NCI-H2171 treated with DMSO at 0.1 percent for 48 hours (cell line): ENCODE results near the gene TOMM40.
A peak's percentile ranks its signal among the peaks of the same experiment; 100 is the strongest.

Experiments
- DNase-seq: peaks from one replicate; lab custom pipeline; 2025; lab: John Stamatoyannopoulos, UW

The TOMM40 gene

GRCh38 chr19:44927746-44928145 lies 36.7 kb downstream of the TOMM40 start:
- peak; percentile 19 for DNase-seq

GRCh38 chr19:44930088-44930487 lies 39.0 kb downstream of the TOMM40 start:
- DNase-seq: no peak

GRCh38 chr19:44931541-44931940 lies 40.5 kb downstream of the TOMM40 start:
- no peak for DNase-seq

GRCh38 chr19:44939668-44940067 lies 48.6 kb downstream of the TOMM40 start:
- no peak for DNase-seq

- no peak for DNase-seq
Measured at GRCh38 chr19:44942067-44942571, 51.1 kb downstream of the TOMM40 start, which contains the start of gene APOC4. Gene APOC4, plus strand, starts transcription at chr19:44942237. Its CDS starts 41 bp downstream, at chr19:44942278.

- no peak for DNase-seq
Measured at GRCh38 chr19:44943801-44944249, 52.8 kb downstream of the TOMM40 start.

- DNase-seq: no peak
Measured at GRCh38 chr19:44947041-44947581, 56.1 kb downstream of the TOMM40 start.

- DNase-seq: no peak
Measured at GRCh38 chr19:44948237-44948636, 57.2 kb downstream of the TOMM40 start.

GRCh38 chr19:44948763-44949374 lies 57.8 kb downstream of the TOMM40 start:
- peak; percentile 44 for DNase-seq

- DNase-seq: no peak
Measured at GRCh38 chr19:44949550-44949949, 58.5 kb downstream of the TOMM40 start.

- peak; percentile 73 for DNase-seq
Measured at GRCh38 chr19:44951179-44952159, 60.4 kb downstream of the TOMM40 start.
